PC-9 (cell line): ENCODE data around the gene DVL2.

Experiments
- CTCF ChIP-seq: fragments of 200-600 bp; sonication (generic); conservative IDR thresholded peaks from 2 replicates; pipeline ENCODE4 v1.6.1; 2017; ENCODE audit warnings: mixed run types, antibody characterized with exemption, mild to moderate bottlenecking, moderate library complexity
- EZH2 ChIP-seq: fragments of 200-600 bp; sonication (generic); IDR thresholded peaks from 2 replicates; pipeline ENCODE4 v1.8.0; 2017; ENCODE audit warnings: antibody characterized with exemption, low read depth

- no peak for TF ChIP-seq CTCF
- TF ChIP-seq EZH2: no peak
These were observed 26.5 kb upstream of the DVL2 start for GRCh38 chr17:7260651-7261378.
